Spleen (tissue), 11 donors: ENCODE data around the gene BABAM2. TPM values are rescaled to one million over a fixed set of nuclear protein-coding genes. Genes with fewer than 3 reads are reported as not detected.

Experiments used
- DNase-seq: peaks from one replicate; pipeline ENCODE4 v3.0.0-alpha.2; 2020
- H3K27ac ChIP-seq, 8 donors: fragments of 200-600 bp; sonication (generic) in 7 of 8; 1 replicate in 4 of 8; 2 replicates in 4 of 8; pipeline versions ENCODE4 v1.5.0 to v1.8.0; 2016 to 2021; ENCODE audit warnings: inconsistent platforms in 4 of 8, mild to moderate bottlenecking in 4 of 8, moderate library complexity in 1 of 8
- H3K27me3 ChIP-seq, 7 donors: fragments of 200-600 bp; sonication (generic) in 6 of 7; replicated peaks in 1 of 7; 1 replicate in 4 of 7; 2 replicates in 3 of 7; pipeline versions ENCODE4 v1.5.0 to v1.8.0; 2016 to 2021; ENCODE audit warnings: inconsistent platforms in 3 of 7, mild to moderate bottlenecking in 1 of 7
- H3K36me3 ChIP-seq, 6 donors: fragments of 200-600 bp; sonication (generic) in 5 of 6; 1 replicate in 4 of 6; 2 replicates in 2 of 6; pipeline versions ENCODE4 v1.5.0 to v1.8.0; 2016 to 2021; ENCODE audit warnings: inconsistent platforms in 2 of 6
- H3K4me1 ChIP-seq, 6 donors: fragments of 200-600 bp; sonication (generic) in 5 of 6; 1 replicate in 3 of 6; 2 replicates in 3 of 6; pipeline versions ENCODE4 v1.5.0 to v1.8.0; 2016 to 2021; ENCODE audit warnings: inconsistent platforms in 3 of 6
- H3K4me3 ChIP-seq, 8 donors: fragments of 200-600 bp; sonication (generic) in 7 of 8; 1 replicate in 4 of 8; 2 replicates in 4 of 8; pipeline versions ENCODE4 v1.5.0 to v1.8.0; 2016 to 2021; ENCODE audit warnings: inconsistent platforms in 4 of 8, mild to moderate bottlenecking in 4 of 8, moderate library complexity in 2 of 8
- H3K9me3 ChIP-seq, 8 donors: fragments of 200-600 bp; sonication (generic) in 7 of 8; 1 replicate in 4 of 8; 2 replicates in 4 of 8; pipeline versions ENCODE4 v1.5.0 to v1.8.0; 2016 to 2021; ENCODE audit warnings: inconsistent platforms in 4 of 8
- POLR2A ChIP-seq, 3 donors: fragments of 450-650 bp; IDR thresholded peaks; one replicate each; pipeline ENCODE4 v1.5.1; 2017; ENCODE audit warnings: antibody characterized with exemption in 3 of 3, mild to moderate bottlenecking in 1 of 3
- POLR2AphosphoS5 ChIP-seq, 3 donors: sonication (generic); formaldehyde crosslinking; IDR thresholded peaks; one replicate each; pipeline ENCODE4 v1.5.1; 2017; ENCODE audit warnings: antibody characterized with exemption in 3 of 3
- WGBS, 5 donors: extraction: QIAGEN DNeasy Blood & Tissue Kit in 3 of 5; methylation state at CpG; one replicate each; pipeline versions ENCODE4 v1.1.5 to v1.1.7; 2013 to 2018; 5-methylcytosine and 5-hydroxymethylcytosine counted together
- intact Hi-C: fragments of 100-400 bp; cut with DNase I; formaldehyde crosslinking; loops from one replicate; pipeline ENCODE4 v1.15.0; 2023; ENCODE audit warnings: low total_unique reads
- polyA plus RNA-seq, 3 donors: library from polyadenylated mRNA; stranded (reverse); fragments of 200-250 nt; gene quantifications; one replicate each; pipeline ENCODE4 v1.2.1, GENCODE V29; 2013
- total RNA-seq, 7 donors: library from RNA; depleted of rRNA in 3 of 7; stranded (reverse); fragments of >200 nt in 3 of 7; fragmentation: NEBNext Ultra II Directional in 4 of 7; extraction: Animal tissue kit (Norgen Biotek cat#: 25700) in 4 of 7; gene quantifications; one replicate each; pipeline versions ENCODE4 v1.1.0 to v1.2.1, GENCODE V29; 2016 to 2021
- TF ChIP-seq, protein P1 (sequence below), 11 experiments: fragments of 200-600 bp in 7 of 11; fragments of 450-650 bp in 4 of 11; sonication (generic) in 4 of 11; IDR thresholded peaks in 8 of 11; conservative IDR thresholded peaks in 3 of 11; 1 replicate in 7 of 11; 2 replicates in 4 of 11; pipeline versions ENCODE4 v1.4.0 to v1.8.0; 2016 to 2021; ENCODE audit warnings: antibody characterized with exemption in 11 of 11, inconsistent platforms in 4 of 11, mild to moderate bottlenecking in 1 of 11
- donor health status: healthy with polysubstance abuse.
- donor health status: DM: no; HTN: no; CAD: no; lungs with moderate emphysema.
- donor health status: DM: no; HTN: no; CAD: no.
- donor health status: Bipolar disorder and iron deficiency.
- donor health status: healthy.
- donor health status: DM: no; HTN: no; CAD: no.
- donor health status: DM: yes; HTN: yes; CAD: no.

Gene BABAM2
- total and polyA plus RNA-seq, 10 donors: 16.1 to 70.1 (median 55.0) TPM

DNA sequence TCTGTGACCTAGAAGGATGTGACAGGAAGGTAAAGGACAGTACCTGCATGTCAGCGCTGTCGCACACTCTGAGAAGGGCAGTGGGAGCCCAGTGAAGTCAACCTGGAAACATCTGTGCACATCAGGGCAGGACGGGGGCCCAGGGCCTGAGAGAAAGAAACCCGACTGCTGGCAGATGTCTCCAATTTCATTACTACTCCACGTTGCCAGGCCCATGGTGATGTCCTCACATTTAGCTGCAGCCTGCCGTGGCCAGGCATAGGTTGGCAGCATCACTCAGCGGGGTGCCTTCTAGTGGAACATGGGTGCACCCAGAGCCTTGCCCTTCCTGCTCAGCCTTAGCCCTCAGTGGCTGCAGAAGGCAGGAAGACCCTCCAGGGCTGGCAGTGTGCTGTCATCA is 429.8 kb downstream of the BABAM2 start:
- H3K36me3 ChIP-seq: peaks cover 0 to 15% (median 0%) of the 10 kb centered on the region in 6 donors
- TF ChIP-seq POLR2A (IDR thresholded peaks at IDR 0.05) (no peak), POLR2AphosphoS5 (IDR thresholded peaks at IDR 0.05) (no peak)
- TF ChIP-seq, protein P1, sequence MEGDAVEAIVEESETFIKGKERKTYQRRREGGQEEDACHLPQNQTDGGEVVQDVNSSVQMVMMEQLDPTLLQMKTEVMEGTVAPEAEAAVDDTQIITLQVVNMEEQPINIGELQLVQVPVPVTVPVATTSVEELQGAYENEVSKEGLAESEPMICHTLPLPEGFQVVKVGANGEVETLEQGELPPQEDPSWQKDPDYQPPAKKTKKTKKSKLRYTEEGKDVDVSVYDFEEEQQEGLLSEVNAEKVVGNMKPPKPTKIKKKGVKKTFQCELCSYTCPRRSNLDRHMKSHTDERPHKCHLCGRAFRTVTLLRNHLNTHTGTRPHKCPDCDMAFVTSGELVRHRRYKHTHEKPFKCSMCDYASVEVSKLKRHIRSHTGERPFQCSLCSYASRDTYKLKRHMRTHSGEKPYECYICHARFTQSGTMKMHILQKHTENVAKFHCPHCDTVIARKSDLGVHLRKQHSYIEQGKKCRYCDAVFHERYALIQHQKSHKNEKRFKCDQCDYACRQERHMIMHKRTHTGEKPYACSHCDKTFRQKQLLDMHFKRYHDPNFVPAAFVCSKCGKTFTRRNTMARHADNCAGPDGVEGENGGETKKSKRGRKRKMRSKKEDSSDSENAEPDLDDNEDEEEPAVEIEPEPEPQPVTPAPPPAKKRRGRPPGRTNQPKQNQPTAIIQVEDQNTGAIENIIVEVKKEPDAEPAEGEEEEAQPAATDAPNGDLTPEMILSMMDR (IDR thresholded peaks at IDR 0.05 in 8 of 11, conservative IDR thresholded peaks at IDR 0.05 in 3 of 11): no peak
- H3K27ac ChIP-seq: no peak overlapping the region
- 92 to 97% (median 96%) methylated on average over 6 to 7 of the region's 7 CpGs for WGBS, 5 donors
- no peak overlapping the region for H3K4me3 ChIP-seq
- H3K27me3 ChIP-seq: no peaks in the 10 kb centered on the region
- DNase-seq: no peak
- no peaks in the 10 kb centered on the region for H3K4me1 ChIP-seq
- no peaks in the 10 kb centered on the region for H3K9me3 ChIP-seq
- intact Hi-C loops: no loop called here

DNA sequence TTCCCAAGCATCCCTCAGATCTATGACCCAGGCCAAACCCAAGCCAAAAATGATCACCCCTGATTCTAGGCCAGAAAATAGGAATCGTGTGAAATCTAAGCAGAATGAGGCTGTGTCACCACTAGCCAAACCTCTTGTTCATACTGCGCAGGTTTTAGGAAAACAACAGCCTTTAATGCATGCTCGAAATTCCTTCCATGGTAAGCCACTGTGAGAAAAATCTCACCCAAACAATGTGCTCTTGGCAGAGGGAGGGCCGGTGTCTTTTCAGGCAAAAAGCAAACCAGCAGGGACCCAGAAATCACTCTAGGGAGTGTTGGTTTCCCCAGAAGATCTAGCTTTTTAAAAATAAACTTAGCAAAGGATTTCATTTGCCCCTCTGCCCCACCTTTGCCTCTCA is 430.9 kb downstream of the BABAM2 start:
- no peaks in the 10 kb centered on the region for H3K9me3 ChIP-seq
- WGBS, 5 donors: 91 to 98% (median 93%) methylated on average over 4 of the region's 4 CpGs
- no peak for DNase-seq
- TF ChIP-seq, protein P1 (IDR thresholded peaks at IDR 0.05 in 8 of 11, conservative IDR thresholded peaks at IDR 0.05 in 3 of 11): no peak
- TF ChIP-seq POLR2A (IDR thresholded peaks at IDR 0.05) (no peak), POLR2AphosphoS5 (IDR thresholded peaks at IDR 0.05) (no peak)
- intact Hi-C loops: no loop called here
- no peak overlapping the region for H3K4me3 ChIP-seq
- no peak overlapping the region for H3K27ac ChIP-seq
- H3K36me3 ChIP-seq: peaks cover 0 to 15% (median 0%) of the 10 kb centered on the region in 6 donors
- no peaks in the 10 kb centered on the region for H3K27me3 ChIP-seq
- peaks cover 0 to 10% (median 4%) of the 10 kb centered on the region in 6 donors for H3K4me1 ChIP-seq

DNA sequence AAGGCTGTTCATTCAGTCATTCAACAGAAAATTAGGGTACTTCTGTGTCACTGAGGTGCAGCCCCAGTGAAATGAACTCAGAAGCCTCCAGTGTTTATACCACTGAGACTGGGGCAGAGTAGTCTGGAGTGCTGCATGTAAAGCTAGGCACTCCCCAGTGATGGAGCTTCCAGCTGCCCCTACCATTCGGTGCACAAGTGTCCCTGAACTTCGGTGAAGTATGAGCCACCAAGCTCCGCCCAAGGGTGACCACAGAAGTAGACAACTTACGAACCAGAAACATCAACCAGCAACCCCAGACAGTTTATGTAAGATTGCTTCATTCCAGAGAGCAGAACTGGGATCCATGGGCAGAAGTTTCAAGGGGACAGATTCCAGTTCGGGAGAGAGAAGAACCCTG is 431.5 kb downstream of the BABAM2 start:
- Histone ChIP-seq H3K4me1 (peaks cover 0 to 17% (median 8%) of the 10 kb centered on the region in 6 donors), H3K27ac (no peak overlapping the region), H3K4me3 (no peak overlapping the region), H3K27me3 (no peaks in the 10 kb centered on the region), H3K9me3 (no peaks in the 10 kb centered on the region), H3K36me3 (peaks cover 0 to 17% (median 0%) of the 10 kb centered on the region in 6 donors)
- WGBS, 5 donors: 54 to 87% (median 83%) methylated on average over 5 of the region's 5 CpGs
- DNase-seq: no peak
- intact Hi-C loops: no loop called here
- TF ChIP-seq POLR2AphosphoS5 (IDR thresholded peaks at IDR 0.05) (no peak), POLR2A (IDR thresholded peaks at IDR 0.05) (no peak)
- TF ChIP-seq, protein P1 (IDR thresholded peaks at IDR 0.05 in 8 of 11, conservative IDR thresholded peaks at IDR 0.05 in 3 of 11): no peak

DNA sequence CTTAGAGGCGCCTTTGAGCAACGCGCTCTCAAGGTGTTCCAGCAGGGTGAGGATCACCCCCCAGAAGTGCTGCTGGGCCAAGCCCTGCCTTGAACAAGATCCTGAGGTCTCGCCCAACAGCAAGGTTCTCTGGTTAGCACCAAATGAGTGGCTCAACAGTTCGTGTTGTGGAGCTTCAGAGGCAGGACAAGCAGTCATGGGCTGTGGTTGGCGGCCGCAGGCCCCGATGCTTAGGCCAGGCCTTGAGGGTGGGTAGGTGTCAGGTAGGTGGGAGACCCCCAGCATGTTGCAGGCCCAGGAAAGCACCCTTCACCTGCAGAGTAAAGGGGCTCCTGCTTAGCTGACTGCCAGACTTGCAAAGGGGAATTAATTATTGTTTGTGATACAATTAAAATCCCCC is 431.9 kb downstream of the BABAM2 start:
- Histone ChIP-seq H3K9me3 (no peaks in the 10 kb centered on the region), H3K4me1 (peaks cover 0 to 21% (median 10%) of the 10 kb centered on the region in 6 donors), H3K4me3 (no peak overlapping the region), H3K27ac (no peak overlapping the region), H3K36me3 (peaks cover 0 to 21% (median 0%) of the 10 kb centered on the region in 6 donors), H3K27me3 (no peaks in the 10 kb centered on the region)
- DNase-seq: no peak
- intact Hi-C loops: no loop called here
- TF ChIP-seq, protein P1 (IDR thresholded peaks at IDR 0.05 in 8 of 11, conservative IDR thresholded peaks at IDR 0.05 in 3 of 11): no peak
- TF ChIP-seq POLR2AphosphoS5 (IDR thresholded peaks at IDR 0.05) (no peak), POLR2A (IDR thresholded peaks at IDR 0.05) (no peak)
- WGBS, 5 donors: 94 to 99% (median 97%) methylated on average over 7 to 8 of the region's 8 CpGs
